ENCODE measurements around the gene BRIP1. TPM values are rescaled to one million over a fixed set of nuclear protein-coding genes. Genes with fewer than 3 reads are reported as not detected.

Gene BRIP1
- total and polyA plus RNA-seq, 4 donors: 3.4 to 7.9 (median 6.2) TPM

GRCh38 chr17:61632826-61633225, 230.5 kb downstream of the BRIP1 start:
- DNase-seq (ENCODE audit: low read depth in 4 of 6, low spot score in 6 of 6): no peak
- Histone ChIP-seq H3K27ac (ENCODE audit: low read depth, low read length) (no peak overlapping the region), H3K4me3 (ENCODE audit: low read depth, low read length) (no peak overlapping the region), H3K4me1 (ENCODE audit: control insufficient read depth, insufficient read depth, low read length) (no peaks in the 10 kb centered on the region), H3K27me3 (ENCODE audit: control insufficient read depth, insufficient read depth, low read length) (no peaks in the 10 kb centered on the region), H3K9me3 (ENCODE audit: control insufficient read depth, insufficient read depth, low read length) (peaks cover 3% of the 10 kb centered on the region), H3K36me3 (ENCODE audit: control insufficient read depth, insufficient read depth, low read length) (no peaks in the 10 kb centered on the region)
- WGBS (ENCODE audit: insufficient coverage): no CpG with 5 or more reads among the region's 1 CpG

DNA sequence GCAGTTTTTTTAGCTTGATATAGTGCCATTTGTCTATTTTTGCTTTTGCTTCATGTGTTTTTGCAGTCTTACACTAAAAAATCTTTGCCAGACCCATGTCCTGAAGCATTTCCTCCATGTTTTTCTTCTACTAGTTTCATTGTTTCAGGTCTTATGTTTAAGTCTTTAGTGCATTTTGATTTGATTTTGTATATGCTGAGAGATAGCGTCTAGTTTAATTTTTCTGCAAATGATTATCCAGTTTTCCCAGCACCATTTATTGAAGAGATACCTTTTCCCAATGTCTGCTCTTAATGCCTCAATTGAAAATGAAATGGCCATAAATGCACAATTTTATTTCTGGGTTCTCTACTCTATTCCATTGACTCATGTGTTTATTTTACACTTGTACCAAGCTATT, 231.5 kb downstream of the BRIP1 start:
- WGBS (ENCODE audit: insufficient coverage): no CpG with 5 or more reads among the region's 1 CpG
- no peak for DNase-seq (ENCODE audit: low read depth in 4 of 6, low spot score in 6 of 6)
- peaks cover 3% of the 10 kb centered on the region for H3K9me3 ChIP-seq (ENCODE audit: control insufficient read depth, insufficient read depth, low read length)

More for the DNA sequence above, 231.5 kb downstream of the BRIP1 start:
- Histone ChIP-seq H3K4me1 (ENCODE audit: control insufficient read depth, insufficient read depth, low read length) (no peaks in the 10 kb centered on the region), H3K4me3 (ENCODE audit: low read depth, low read length) (no peak overlapping the region), H3K36me3 (ENCODE audit: control insufficient read depth, insufficient read depth, low read length) (no peaks in the 10 kb centered on the region), H3K27ac (ENCODE audit: low read depth, low read length) (no peak overlapping the region), H3K27me3 (ENCODE audit: control insufficient read depth, insufficient read depth, low read length) (no peaks in the 10 kb centered on the region)

Small RNA genes within 50 kb of the gene (small RNA-seq; reads per million reads assigned to genes)
- gene RF00019 (ENCODE audit: low replicate concordance): not detected

Other genes starting within 250 kb of the BRIP1 start
- 10 to 100 TPM; 16.5 to 28.9 TPM for gene INTS2, start 64.5 kb upstream of the BRIP1 start, total RNA-seq
- gene INTS2, start 64.5 kb upstream of the BRIP1 start, polyA plus RNA-seq (ENCODE audit: insufficient read length in 2 of 2): 10 to 100 TPM in 1 of 2 donors, 1 to 10 TPM in 1; 9.9 to 12.1 TPM
- 10 to 100 TPM; 69.2 to 93.9 TPM for gene MED13, start 201.8 kb upstream of the BRIP1 start, total RNA-seq
- 10 to 100 TPM; 23.7 to 39.2 TPM for gene MED13, start 201.8 kb upstream of the BRIP1 start, polyA plus RNA-seq (ENCODE audit: insufficient read length in 2 of 2)

Measured in spinal cord (tissue), 10 donors.